ENCODE measurements around the gene LYPD6.
A peak's percentile ranks its signal among the peaks of the same experiment; 100 is the strongest.
"Not testable (repeated sequence)": the region's sequence is repeated elsewhere in the genome, so short reads cannot be mapped to it uniquely, and the experiment has no call there.

The LYPD6 gene, protein sequence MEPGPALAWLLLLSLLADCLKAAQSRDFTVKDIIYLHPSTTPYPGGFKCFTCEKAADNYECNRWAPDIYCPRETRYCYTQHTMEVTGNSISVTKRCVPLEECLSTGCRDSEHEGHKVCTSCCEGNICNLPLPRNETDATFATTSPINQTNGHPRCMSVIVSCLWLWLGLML

DNA sequence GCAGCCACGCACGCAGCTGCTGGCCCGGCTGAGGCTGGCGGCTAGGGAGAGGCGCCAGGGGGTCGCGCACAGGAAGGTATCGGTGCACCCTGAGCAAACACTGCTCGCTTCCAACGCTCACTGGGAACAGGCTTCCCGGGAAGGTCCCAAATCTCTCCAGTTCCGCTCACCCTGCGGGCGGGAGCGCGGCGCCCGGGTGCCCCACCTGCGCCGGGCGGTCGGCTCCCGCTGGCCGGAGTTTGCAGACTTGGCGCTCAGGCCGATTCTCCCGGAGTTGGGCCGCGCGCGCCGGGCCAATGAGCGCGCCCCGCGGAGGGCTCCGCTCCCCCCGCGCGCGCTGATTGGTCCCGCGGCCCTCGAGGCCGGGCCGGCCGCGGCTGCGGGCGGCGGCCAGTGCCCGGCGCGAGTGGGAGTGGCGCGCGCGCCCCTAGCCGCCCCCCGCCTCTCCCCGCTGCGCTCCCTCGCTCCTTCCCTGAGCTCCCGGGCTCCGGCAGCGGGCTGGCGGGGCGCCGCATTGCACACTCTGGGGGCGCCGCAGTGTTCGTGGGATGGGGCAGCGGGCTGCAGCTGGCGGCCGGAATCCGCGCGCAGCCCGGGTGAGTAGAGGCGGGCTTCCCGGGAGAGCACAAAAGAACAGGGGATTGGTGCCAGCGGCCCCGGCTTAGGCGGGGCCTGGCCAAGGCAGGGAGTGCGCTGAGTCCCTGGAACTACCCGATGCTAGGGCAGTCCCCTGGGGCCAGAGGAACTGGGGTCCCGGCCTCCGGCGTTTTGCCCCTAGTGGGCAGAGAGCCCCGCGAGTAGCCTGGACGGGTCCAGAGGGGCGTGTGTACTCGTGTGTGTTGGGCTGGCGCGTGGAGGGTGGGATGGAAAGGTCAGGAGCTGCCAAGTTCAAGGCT is at the start of gene LYPD6:
TSS of gene LYPD6 (plus strand) at position 461 of the 896 bp plus-strand sequence. CDS start 107,122 bp downstream, outside the sequence.
- DNase-seq, result peak; percentile 54

DNA sequence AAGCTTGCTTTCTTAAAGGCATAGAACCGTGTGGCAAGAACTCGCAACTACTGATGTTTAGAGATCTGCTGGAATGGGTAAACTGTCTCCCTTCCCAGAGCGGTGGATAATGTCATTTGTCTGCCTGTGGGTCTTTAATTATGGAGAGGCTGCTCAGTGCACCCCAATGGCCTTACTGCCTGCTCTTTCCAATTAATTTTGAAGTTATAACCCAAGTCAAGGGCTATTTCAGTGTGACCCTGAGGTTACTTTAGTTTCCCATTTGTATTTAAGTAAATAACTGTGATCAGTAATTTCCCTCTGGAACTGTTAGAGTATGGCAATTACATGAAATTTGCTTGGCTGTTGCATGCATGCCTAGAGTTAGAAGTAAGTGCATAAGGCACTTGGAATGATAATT is 48.9 kb upstream of the LYPD6 start:
- no peak for DNase-seq

DNA sequence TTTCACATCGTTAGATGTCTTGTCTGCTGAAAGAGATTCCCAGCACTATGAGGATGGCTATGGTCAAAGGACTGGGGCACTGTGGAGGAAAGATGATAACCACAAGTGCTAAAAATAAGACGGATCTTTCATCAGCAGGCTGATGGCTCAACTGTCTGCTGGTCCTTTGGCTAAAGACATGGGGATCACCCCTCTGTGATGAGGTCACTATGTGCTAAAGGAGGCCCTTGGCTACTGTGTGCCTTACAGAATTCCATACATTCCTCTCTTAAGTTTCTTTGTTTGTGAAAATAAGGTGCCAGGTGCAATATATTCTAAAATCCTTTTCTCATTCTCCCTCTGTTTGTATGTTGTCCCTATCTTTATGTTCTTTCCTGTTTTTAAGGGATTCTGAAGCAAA is 39.7 kb upstream of the LYPD6 start:
- DNase-seq, result no peak

DNA sequence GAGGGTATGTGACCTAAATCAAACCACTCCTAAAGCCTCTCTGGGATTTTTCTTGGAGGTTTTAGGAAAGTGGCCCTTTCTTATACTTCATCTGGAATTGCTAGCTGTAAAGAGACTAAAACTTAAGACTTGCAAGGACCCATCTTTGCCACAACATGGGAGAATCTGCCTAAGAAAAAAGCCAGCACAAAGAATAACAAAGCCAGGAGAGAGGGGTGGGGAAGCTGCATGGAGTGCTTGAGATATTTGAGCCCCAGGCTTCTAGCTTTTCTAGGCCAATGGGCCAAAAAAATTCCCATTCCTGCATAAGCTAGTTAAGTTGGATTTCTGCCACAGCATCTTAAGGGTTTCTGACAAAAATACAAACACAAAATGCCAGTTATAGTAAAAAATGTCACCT is 38.5 kb upstream of the LYPD6 start:
- DNase-seq, result no peak

DNA sequence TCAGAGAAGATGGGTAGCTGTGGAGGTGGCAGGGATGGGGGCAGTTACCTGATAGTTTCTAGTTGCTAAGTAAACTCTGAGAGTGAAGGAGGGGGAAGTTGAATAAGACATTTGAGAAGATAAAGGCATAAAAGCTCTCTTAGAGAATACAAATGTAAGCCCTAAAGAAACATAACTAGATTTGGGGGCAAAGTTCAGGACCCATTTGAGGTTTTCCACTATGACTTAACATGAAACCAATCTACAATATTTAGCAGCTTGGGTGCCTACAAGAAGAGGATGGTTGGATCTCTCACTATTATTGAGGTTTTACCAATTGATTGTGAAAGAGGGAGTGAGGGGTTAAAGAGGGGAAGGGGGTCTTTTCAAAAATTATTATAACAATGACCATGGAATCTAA is 34.4 kb upstream of the LYPD6 start:
- no peak for DNase-seq

DNA sequence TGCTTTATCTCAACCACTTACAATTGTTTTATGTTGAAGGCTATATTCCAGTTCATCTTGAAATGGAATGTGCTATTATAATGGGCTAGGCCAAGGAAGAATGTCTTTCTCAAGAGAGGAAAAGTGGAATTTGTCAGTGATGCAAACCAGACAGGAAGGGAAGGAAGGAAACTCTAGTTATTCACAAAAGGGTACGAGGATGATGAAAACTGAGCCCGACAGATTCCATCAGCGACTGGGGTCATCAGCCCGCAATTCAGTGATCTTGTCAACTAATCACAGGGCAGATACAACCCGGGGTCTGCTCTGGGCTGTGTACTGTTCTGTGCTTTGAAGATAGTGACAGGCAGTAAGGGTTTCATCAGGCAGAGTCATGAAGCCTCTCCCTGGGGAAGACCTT is 23.4 kb upstream of the LYPD6 start:
- no peak for DNase-seq

DNA sequence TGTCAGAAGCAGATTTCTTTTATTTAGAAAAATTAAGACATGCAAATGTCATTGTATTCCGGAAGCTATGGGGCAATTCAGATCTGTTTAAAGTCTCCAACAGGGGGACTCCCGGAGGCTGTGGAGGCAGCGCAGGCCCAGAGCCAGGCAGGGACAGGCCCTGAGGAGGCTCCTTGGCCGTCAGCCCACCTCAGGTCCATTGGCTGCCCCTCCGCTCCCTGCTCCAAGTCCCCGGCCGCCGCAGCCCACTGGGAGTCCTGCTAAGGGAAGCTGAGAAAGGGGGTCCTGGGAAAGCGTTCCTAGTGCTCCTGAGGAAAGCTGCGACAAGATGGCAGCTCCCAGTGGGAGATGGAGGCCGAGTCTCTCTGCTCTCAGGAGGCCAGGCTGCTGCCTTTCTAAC is 20.0 kb upstream of the LYPD6 start:
- no peak for DNase-seq

DNA sequence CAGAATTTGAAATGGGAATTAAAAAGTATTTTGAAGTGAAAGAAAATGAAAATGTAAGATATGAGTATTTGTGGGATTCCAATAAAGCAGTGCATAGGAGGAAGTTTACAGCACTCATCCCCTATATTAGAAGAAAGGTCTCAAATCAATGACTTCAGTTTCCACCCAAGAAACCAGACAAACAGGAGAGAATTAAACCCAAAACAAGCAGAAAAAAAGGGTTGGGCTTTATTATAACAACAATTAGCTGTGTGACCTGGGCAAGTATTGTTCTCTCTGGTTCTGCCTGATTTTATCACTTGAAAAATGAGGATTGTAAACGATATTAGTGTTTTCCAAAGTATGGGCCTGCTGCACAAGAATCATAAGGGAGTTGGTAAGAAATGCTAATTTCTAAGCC is 18.3 kb upstream of the LYPD6 start:
- no peak for DNase-seq

DNA sequence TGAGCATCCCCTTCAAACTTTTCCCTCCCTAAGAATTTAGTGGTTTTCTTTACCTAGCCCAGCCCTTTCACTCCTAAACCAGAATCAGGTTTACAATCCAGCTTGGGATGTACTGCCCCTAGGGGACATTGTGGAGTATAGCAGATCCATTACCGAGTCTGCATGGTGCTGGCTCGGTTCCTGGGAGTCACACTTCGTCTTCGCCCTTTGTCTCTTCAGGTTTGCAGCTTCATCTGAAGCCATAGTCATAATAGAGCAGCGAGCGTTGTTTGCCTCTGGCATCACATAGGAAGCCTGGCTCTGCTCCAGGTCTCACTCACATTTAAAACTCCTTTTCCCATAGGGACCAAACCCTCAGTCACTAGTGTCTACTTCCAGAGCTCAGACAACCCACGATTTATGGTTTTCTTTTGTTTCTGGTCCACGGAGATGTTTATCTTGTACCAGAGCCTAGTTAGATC is 16.8 kb upstream of the LYPD6 start:
- no peak for DNase-seq

DNA sequence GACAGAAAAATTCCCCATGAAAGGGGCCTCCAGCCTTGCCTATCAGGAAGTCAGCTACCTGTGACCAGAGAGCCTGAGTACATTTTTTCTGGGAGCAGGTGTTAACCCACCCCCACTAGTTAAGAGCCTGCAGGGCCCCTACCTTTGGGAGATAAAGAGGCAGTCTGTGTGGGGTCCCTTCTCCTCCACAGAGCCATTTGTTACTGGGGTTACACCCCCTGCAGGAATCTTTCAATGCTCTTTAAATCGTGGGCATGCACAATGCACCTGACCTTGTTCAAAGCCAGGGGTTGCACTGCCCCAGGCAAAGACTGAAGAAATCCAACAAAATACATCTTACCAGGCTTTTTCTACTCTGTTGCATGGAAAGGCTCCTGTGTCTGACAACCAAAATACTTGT is 15.7 kb upstream of the LYPD6 start:
- no peak for DNase-seq

DNA sequence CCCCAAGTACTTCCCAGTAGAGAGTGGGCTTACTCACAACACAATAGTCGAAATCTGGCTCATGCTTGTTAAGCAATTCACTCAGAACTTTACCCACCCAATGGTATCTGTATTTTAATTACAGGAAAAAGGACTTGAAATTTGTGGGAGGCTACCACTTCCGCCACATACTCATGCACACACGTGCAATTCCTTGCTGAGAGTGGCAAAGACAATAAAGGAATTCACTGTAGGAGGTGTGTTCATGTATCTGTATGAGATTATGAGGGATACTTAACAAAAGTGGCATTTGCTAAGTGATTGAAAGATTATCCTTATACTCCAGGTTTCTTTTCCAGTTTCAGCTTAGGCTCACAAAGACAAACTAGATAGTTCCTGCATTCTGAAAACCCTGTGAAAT is 14.9 kb upstream of the LYPD6 start:
- no peak for DNase-seq

DNA sequence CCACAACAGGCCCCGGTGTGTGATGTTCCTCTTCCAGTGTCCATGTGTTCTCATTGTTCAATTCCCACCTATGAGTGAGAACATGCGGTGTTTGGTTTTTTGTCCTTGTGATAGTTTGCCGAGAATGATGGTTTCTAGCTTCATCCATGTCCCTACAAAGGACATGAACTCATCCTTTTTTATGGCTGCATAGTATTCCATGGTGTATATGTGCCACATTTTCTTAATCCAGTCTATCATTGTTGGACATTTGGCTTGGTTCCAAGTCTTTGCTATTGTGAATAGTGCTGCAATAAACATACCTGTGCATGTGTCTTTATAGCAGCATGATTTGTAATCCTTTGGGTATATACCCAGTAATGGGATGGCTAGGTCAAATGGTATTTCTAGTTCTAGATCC is 11.8 kb upstream of the LYPD6 start:
- not testable (repeated sequence) for DNase-seq

DNA sequence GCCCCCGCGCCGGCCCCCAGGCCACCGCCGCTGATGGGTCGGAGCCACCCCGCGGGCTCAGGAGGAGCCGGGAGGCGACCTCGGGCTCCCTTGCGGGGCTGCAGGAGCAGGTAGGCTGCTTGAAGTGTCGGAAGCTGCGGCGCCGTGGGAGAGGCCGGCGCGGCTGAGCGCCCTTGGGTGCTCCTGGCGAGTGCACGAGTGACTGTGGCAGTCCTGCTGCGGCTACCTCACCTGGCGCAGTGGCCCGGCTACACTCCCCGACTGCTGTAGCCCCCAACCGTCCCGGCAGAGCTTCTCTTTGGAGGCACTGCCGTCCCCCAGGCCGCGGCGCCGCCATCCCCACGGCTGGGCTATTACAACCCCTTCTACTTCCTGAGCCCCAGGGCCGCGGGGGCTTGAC is 10.0 kb upstream of the LYPD6 start:
- DNase-seq, result no peak

DNA sequence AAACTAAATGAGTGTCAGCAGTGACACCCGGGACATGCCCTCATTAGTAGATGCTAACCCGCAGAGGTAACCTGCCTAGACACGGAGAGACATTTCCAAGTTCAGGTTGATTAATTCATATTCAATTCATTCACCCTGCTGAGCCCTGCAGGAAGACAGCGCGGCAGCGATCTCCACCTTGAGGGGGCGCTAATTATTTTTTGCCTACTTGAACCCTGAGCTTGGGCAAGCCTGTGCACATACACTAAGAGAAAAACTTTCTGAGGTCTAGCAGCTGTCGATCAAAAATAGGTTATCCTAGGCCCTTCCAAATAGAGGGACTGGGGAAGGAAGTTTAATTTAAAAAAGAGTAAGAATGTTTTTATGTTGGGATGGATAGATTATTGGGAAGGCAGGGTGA is 1.3 kb upstream of the LYPD6 start:
- DNase-seq, result peak; percentile 9

DNA sequence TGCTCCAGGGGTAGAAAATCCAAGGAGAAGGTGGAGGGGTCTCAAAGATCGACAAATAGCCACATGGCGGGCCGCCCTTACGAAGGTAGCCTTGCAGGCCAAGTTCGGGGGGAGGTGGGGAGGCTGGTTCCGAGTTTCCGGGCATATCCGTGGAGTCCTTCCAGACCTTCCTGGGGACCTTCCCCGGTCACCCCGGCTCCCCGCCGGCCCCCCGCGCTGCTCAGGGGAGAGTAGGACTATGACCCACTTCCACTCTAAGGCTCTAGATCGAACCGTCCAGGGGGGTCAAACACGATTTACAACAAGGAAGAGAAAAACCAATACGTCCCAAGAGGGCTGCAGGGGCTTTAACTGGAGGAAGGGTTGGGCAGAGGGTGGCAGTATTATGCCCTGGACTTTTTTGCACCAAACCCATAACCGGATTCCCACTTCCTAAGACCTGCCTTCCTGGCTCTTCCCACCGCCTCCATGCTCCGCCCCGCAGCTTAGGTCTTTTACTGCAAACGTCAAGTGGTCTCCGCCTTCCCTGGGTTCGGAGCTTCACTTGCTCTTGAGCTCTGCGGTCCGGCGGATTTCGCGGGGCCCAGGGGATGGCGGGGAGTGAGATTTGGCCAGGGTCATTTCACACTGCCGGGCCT is 779 bp upstream of the LYPD6 start:
- DNase-seq, result peak; percentile 50

DNA sequence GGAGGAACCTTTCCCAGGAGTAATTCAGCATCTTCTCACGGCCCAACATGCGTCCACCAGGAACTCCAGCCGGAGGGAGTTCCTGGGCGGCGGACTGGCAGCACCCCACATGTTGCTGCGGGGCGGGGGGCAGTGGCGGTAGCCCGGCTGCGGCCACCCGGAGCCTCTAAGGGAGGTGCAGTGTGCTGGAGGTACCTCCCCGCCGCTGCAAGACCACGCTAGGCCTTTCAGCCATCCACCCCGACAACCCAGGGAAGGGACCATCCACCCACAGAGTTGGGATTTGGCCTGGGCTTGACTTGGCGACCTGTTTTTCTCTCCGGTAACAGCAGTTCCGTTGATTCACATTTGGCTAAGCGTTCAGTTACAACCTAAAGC is 625 bp downstream of the LYPD6 start:
- no peak for DNase-seq

DNA sequence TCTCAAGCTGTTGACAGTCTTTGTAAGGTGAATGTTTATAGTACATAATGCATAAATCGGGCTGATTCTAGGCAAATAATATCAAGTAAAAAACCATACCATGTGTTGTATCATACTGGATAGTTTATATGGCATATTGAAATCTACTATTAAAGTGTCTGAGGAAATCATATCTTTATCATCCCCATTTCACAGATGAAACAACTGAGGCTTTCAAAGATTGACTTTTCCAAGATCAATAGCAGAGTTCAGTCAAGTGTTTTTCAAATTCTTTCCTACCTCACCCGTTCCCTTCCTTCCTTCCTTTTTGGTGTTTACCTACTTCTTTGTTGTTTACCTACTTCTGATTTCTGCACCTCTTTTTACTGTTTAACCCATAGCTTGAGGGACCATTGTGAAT is 2.0 kb downstream of the LYPD6 start:
- no peak for DNase-seq

DNA sequence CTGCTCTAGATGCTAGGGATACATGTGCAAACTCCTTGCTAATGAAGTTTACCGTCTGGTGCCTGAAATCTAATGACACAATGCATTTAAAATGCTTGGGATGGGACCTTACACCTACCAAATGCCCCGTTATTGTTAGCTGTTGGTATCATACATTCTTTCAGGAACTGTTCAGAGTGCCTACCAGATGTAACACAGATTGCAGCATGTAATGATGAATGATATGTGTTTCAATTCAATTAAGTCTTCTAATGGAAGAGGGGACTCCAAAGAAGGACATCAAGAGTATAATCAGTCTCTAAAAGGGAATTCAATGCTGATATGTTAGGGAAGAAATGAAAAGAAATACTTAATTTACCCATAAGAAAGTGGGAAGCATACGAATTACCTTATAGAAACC is 3.2 kb downstream of the LYPD6 start:
- no peak for DNase-seq

DNA sequence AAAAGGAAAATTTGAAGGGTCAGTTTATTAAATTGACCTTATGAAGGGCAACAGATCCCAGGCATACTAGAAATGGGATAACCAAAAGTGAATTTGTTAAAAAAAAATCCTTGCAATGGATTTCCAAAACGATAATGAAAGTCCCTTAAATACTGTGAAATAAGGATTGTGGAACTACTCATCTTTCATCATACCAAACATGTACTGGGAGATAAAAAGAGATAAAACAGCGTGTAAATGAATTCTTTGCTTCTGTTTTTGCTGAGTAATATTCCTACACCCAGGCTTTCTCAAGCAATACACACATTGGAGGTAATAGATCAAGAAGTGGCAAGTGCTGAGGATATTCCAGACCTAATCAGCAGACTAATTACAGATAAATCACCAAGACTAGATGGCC is 3.8 kb downstream of the LYPD6 start:
- DNase-seq, result no peak

DNA sequence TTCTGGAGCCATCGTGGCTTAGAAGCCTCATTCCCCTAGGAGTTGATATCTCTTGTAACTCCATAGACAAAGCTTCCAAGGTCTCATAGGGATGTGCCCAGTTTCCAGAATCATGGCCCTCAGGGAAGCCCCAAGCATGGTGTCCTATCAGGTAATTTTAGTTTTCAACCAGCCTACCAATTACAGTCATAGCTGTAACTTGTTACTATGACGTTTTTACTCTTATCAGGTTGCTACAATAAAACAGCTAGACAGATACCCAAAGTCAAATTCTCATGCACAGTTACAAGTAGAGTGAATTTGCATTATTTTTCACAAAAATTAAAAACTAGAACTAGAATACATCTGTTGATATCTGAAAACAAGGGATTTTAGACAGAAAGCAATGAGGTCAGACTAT is 8.9 kb downstream of the LYPD6 start:
- DNase-seq, result no peak

DNA sequence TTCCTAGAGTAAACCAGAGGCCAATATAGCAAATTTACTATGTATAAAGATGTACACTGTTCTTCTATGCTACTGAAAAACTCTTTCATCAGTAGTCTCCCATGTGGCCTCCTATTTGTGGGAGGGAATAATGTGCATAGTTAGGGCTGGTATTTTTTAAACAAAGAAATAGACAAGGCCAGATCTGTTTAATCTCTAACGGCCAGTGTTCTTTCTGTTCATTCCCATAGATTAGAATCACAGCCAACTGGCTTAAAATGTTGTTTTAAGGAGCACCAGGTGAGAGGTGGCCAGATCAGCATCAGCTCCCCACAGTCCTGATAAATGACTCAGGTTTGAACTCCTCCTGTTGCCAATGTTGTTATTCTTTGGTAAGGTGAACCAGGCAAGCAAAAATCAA is 12.1 kb downstream of the LYPD6 start:
- DNase-seq, result no peak

DNA sequence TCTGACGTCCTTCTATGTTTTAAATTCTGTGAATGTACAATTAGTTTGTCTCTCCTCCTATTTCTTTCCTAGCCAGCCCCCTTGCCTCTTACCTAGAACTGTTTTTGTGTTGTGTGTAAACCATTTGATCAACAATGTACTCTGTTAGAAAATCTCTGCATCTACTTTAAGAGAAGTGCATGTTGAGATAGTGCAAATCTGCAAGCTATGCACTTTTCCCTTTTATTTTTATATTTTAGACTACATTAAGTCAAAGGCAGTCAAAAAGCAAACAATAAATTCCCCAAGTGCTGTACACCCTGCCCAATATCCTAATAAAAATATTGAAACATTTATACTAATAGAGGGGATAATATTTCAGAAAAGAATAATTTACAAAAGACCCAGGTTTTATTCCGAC is 13.7 kb downstream of the LYPD6 start:
- no peak for DNase-seq

DNA sequence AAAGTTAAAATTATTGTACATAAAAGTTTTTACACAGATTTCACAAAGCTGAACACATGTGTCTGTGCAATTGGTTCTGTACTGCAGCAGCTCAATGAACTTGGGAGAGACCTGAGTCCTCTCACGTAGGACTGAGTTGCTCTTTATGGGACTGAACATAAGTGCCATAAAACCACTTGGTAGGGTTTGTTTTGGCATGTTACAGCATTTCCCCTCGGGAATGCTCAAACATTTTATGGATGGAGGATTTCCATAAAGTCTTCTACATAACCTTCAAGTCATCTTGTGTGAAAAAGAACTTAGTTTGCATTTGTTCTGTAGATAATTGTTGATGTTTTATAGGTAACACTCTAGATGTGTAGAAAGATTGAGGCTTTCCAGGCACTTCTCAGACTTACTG is 15.9 kb downstream of the LYPD6 start:
- DNase-seq, result no peak

DNA sequence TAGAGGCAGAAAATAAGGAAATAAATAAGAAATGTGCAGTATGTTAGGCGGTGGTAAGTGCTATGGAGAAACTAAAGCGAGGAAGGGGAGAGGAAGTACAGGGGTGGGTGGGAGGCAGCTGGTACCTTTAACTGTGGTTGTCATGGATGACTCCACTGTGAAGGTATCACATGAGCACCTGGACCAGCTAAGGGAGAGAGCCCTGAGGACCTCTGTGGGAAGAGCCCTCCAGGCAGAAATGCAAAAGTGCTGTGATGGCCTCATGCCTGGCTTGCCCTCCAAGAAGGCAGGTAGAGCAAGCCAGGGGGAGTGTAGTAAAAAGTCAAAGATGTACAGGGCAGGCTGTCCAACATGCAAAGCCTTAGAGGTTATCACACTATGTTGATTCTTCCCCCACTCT is 17.9 kb downstream of the LYPD6 start:
- no peak for DNase-seq
